Choroid plexus epithelial cell (primary cell): ENCODE data around the gene SNTB2.
"Not testable (repeated sequence)": the region's sequence is repeated elsewhere in the genome, so short reads cannot be mapped to it uniquely, and the experiment has no call there.

Source experiments
- DNase-seq: peaks from one replicate; pipeline ENCODE4 v3.0.0-alpha.2; 2010; ENCODE audit warnings: low read depth
- H3K4me3 ChIP-seq: 2 replicates; pipeline ENCODE4 v1.5.1; 2011; ENCODE audit warnings: low read depth, mild to moderate bottlenecking, control low read depth, low read length, moderate library complexity
- CTCF ChIP-seq: conservative IDR thresholded peaks from 2 replicates; pipeline ENCODE4 v1.5.1; 2011; ENCODE audit warnings: low read depth, mild to moderate bottlenecking, control low read depth, inconsistent platforms, low read length, moderate library complexity

Gene SNTB2

GRCh38 chr16:69276148-69277115, 89.5 kb downstream of the SNTB2 start:
- TF ChIP-seq CTCF = no peak
- no peak overlapping the region for H3K4me3 ChIP-seq
- peak; percentile 98 for DNase-seq

GRCh38 chr16:69277413-69277812, 90.4 kb downstream of the SNTB2 start:
- DNase-seq = no peak
- TF ChIP-seq CTCF = no peak

GRCh38 chr16:69283851-69284250, 96.9 kb downstream of the SNTB2 start:
- DNase-seq = peak; percentile 13
- TF ChIP-seq CTCF = no peak

More at GRCh38 chr16:69277413-69277812, 90.4 kb downstream of the SNTB2 start:
- no peak overlapping the region for H3K4me3 ChIP-seq

DNA sequence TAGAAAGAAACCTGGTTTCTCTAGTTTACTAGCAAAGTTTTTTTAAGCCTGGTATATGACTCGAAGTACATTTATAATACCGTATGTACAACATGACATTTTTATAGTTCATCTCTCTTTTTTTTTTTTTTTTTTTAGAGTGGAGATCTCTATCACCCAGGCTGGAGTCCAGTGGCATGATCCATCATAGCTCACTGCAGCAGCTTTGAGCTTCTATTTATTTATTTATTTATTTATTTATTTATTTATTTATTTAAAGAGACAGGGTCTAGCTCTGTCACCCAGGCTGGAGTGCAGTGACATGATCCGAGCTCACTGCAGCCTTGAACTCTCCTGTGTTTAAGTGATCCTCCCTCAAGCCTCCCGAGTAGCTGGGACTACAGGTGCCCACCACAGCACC, 98.3 kb downstream of the SNTB2 start:
- no peak overlapping the region for H3K4me3 ChIP-seq
- no peak for DNase-seq
- no peak for TF ChIP-seq CTCF

More at GRCh38 chr16:69283851-69284250, 96.9 kb downstream of the SNTB2 start:
- H3K4me3 ChIP-seq = no peak overlapping the region

DNA sequence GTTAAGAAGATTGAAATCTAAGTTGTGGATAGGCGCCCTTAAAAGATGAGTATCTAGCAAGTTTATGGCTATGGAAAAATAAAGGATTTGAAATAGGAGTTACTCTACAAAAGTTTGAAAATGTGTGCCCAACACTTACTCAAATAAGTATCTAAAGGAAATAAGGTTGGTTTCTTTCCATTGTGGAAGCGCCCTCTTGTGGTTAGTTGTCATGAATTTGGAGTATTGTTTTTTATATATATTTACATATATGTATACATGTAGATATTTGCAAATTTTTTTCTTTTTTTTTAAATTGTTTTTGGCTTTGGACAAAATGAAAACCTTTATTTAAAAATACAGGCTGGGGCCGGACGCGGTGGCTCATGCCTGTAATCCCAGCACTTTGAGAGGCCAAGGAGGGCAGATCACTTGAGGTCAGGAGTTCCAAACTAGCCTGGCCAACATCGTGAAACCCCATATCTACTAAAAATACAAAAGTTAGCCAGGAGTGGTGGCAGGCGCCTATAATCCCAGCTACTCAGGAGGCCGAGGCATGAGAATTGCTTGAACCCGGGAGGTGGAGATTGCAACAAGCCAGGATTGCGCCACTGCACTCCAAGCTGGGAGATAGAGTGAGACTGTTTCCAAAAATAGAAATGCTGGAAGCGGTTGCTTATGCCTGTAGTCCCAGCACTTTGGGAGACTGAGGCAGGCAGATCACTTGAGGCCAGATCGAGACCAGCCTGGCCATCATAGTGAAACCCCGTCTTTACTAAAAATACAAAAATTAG, 100.2 kb downstream of the SNTB2 start:
- peak; percentile 90 for DNase-seq
- H3K4me3 ChIP-seq = no peak overlapping the region
- TF ChIP-seq CTCF = peak; percentile 47

GRCh38 chr16:69291657-69292056, 104.7 kb downstream of the SNTB2 start:
- H3K4me3 ChIP-seq, DNase-seq: not testable (repeated sequence)

GRCh38 chr16:69293401-69293800, 106.4 kb downstream of the SNTB2 start:
- DNase-seq = no peak
- H3K4me3 ChIP-seq = no peak overlapping the region
- TF ChIP-seq CTCF = no peak
